ENCODE measurements around the gene SAMD5.

GRCh38 chr6:147503587-147503986 lies 4.9 kb upstream of the SAMD5 start:
- TF ChIP-seq LEF1 (IDR thresholded peaks at IDR 0.05; ENCODE audit: borderline replicate concordance), result no peak
- no peak for TF ChIP-seq HDGF (IDR thresholded peaks at IDR 0.05; ENCODE audit: borderline replicate concordance)
- TF ChIP-seq SP1 (IDR thresholded peaks at IDR 0.05), result no peak
- TF ChIP-seq FOXM1 (IDR thresholded peaks at IDR 0.05; ENCODE audit: borderline replicate concordance), result no peak
- TF ChIP-seq ELF4 (IDR thresholded peaks at IDR 0.05), result no peak
- no peak for TF ChIP-seq L3MBTL2 (conservative IDR thresholded peaks at IDR 0.05)
- no peak for TF ChIP-seq BHLHE40 (IDR thresholded peaks at IDR 0.05; ENCODE audit: borderline replicate concordance)
- no peak for TF ChIP-seq PKNOX1 (IDR thresholded peaks at IDR 0.05)
- no peak for TF ChIP-seq CTBP1 (IDR thresholded peaks at IDR 0.05; ENCODE audit: borderline replicate concordance)
- TF ChIP-seq FOXK2 (IDR thresholded peaks at IDR 0.05), result no peak
- no peak for TF ChIP-seq SUZ12 (IDR thresholded peaks at IDR 0.05)
